NCI-H82 treated with DMSO at 0.1 percent for 48 hours (cell line): ENCODE results near the gene ANKUB1.
"Not testable (repeated sequence)": the region's sequence is repeated elsewhere in the genome, so short reads cannot be mapped to it uniquely, and the experiment has no call there.

Experiments
- DNase-seq: peaks from one replicate; lab custom pipeline; 2025; ENCODE audit not compliant: unreplicated experiment; lab: John Stamatoyannopoulos, UW

ANKUB1 gene, protein sequence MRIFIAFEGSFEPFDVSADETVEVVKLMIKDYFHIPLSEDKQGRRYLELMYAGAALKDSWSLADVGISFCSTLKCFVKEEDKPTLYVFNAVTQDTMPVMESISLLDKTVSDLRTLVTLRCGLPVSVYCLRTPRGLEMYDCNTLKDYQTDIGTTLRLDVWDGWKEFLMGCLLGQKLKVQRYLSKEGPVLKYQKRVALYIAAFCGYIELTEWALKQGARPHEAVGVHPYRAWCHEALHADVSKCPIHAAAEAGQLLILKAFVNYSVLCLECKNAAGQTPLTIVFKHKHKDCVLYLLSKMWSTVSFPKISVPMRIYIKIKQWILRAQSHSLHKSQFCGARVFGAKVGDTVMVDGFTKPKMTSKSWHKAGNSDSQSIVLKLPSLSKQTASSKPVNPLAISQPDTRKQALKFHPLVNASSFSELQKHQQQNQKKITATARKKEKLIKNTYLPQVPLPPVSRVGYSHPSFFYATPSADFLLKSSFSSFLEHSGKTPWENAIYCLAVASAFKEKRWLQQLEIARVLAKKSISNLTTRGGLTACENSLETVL

DNA sequence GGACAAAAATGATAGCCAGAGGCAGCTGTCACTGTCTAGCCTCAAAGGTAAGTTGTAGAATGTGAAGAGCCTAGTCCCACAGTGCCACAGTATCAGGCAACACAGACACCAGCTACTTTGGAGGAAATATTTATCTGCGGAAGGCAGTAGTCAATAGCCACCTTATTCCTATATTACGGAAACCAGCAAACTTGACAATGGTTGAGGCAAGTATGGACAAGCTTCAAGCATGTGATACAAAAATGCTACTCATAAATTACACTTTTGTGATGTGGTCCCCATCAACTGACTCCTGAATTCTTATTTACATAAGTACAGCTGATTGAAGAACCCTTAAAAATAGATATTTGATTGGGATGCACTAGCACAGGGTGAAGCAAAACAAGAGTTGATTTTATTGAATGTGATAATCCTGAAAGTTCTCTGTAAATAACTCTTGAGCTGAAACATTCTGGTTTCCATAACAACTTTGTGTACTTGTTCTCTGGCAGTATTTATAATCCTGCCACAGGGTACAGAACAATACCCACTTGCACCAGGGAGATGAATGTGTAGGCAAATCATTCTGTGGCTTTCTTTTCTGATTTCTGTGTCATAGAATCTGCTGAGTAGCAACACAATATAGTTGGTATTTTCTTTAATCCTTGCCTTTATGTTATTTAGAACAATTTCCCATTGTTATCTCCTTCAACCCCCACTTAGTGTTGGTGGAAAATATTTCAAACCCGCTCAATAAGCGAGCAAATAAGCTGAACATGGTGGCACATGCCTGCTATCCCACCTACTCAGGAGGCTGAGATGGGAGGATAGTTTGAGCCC lies at the start of gene ANKUB1:
ANKUB1 (minus strand) TSS at position 103 of the 819 bp plus-strand sequence. CDS start 188 bp downstream, outside the sequence.
- no peak for DNase-seq

GRCh38 chr3:149839896-149840295 lies 47.5 kb upstream of the ANKUB1 start:
- DNase-seq, result no peak

- not testable (repeated sequence) for DNase-seq
Measured at GRCh38 chr3:149839469-149839868, 47.1 kb upstream of the ANKUB1 start.

- DNase-seq, result not testable (repeated sequence)
Measured at GRCh38 chr3:149838491-149838890, 46.1 kb upstream of the ANKUB1 start.

DNA sequence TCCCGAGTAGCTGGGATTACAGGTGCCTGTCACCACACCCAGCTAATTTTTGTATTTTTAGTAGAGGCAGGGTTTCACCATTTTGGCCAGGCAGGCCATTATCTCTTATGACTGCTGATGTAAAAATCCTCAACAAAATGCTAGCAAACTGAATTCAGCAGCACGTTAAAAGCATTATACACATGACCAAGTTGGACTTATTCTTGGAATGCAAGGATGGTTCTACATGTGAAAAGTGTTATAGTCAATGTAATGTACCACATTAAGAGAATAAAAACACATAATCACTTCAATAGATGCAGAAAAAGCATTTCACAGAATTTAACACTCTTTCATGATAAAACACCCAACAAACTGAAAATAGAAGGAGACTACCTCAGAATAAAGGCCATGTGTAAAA lies 40.9 kb upstream of the ANKUB1 start:
- no peak for DNase-seq

GRCh38 chr3:149832086-149832485 lies 39.7 kb upstream of the ANKUB1 start:
- DNase-seq, result no peak

DNA sequence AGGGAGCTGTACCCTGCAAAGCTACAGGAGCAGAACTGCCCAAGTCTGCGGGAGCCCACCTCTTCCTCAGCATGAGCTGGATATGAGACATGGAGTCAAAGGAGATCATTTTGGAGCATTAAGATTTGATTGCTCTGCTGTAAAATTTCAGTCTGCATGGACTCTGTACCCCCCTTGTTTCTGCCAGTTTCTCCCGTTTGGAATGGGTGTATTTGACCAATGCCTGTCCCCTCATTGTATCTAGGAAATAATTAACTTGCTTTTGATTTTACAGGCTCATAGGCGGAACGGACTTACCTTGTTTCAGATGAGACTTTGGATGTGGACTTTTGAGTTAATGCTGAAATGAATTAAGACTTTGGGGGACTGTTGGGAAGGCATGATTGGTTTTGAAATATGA lies 39.0 kb upstream of the ANKUB1 start:
- DNase-seq, result no peak

DNA sequence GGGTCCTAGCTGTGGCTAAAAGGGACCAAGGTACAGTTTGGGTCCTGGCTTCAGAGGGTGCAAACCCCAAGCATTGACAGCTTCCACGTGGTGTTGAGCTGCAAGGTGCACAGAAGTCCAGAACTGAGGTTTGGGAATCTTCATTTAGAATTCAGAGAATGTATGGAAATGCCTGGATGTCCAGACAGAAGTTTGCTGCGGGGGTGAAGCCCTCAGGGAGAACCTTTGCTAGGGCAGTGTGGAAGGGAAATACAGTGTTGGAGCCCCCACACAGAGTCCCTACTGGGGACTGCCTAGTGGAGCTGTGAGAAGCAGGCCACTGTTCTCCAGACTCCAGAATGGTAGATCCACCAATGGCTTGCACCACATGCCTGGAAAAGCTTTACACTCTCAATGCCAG lies 38.5 kb upstream of the ANKUB1 start:
- DNase-seq, result no peak

GRCh38 chr3:149829631-149830030 lies 37.3 kb upstream of the ANKUB1 start:
- DNase-seq, result not testable (repeated sequence)

- DNase-seq, result no peak
Measured at GRCh38 chr3:149828390-149828789, 36.0 kb upstream of the ANKUB1 start.

DNA sequence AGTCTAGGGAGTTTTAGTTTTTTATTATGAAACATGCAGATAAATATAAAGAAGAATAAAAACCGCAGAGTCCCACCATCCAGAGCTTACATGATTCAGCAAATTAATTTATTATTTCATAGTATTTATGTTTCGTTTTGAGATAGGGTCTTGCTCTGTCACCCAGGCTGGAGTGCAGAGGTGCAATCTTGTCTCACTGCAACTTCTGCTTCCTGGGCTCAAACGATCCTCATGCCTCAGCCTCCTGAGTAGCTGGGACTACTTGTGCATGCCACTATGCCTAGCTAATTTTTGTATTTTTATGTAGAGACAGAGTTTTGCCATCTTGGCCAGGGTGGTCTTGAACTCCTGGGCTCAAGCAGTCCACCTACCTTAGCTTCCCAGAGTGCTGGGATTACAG lies 34.3 kb upstream of the ANKUB1 start:
- no peak for DNase-seq

DNA sequence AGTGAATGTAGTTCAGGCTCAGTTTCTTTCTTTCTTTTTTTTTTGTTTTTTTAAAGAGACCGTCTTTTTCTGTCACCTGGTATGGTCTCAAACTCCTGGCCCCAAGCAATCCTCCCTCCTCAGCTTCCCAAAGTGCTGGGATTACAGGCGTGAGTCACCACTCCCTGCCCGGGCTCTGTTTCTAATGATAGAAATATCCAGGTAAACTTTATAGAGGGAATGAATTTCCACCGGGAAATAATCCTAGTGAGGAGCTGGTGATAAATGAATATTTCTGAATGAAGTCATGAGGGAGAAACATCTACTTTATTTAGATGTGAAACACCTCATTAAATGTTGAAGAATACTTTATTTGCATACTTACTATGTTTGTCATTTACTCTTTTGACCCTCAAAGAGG lies 27.8 kb upstream of the ANKUB1 start:
- no peak for DNase-seq

GRCh38 chr3:149819432-149819831 lies 27.1 kb upstream of the ANKUB1 start:
- DNase-seq, result no peak

- no peak for DNase-seq
Measured at GRCh38 chr3:149816986-149817385, 24.6 kb upstream of the ANKUB1 start.

DNA sequence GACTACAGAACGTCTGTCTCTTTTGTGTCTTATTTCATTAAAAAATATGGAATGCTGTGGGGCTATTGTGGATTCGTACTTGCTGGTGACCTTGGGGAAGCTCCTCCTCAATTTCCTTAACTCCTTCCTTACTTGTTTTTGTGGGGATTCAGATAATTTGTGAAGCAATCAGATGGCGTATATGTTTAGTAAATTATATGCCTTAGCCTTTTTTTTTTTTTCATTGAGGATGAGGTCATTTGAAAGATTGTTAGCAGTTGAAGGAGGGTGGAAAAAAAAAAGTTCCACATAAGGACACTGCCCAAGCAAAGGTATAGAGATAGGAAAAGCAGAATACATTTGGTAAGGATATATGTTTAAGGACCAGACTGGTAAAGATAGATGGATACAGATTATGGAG lies 24.0 kb upstream of the ANKUB1 start:
- no peak for DNase-seq

GRCh38 chr3:149815728-149816127 lies 23.4 kb upstream of the ANKUB1 start:
- no peak for DNase-seq

GRCh38 chr3:149815321-149815720 lies 23.0 kb upstream of the ANKUB1 start:
- DNase-seq, result no peak

- no peak for DNase-seq
Measured at GRCh38 chr3:149813367-149814281, 21.3 kb upstream of the ANKUB1 start.

GRCh38 chr3:149812606-149813366 lies 20.4 kb upstream of the ANKUB1 start, which contains the start of gene RNF13:
RNF13 (plus strand) TSS chr3:149813215; CDS start chr3:149846027, 32,812 bp downstream.
- peak; percentile 89 for DNase-seq

DNA sequence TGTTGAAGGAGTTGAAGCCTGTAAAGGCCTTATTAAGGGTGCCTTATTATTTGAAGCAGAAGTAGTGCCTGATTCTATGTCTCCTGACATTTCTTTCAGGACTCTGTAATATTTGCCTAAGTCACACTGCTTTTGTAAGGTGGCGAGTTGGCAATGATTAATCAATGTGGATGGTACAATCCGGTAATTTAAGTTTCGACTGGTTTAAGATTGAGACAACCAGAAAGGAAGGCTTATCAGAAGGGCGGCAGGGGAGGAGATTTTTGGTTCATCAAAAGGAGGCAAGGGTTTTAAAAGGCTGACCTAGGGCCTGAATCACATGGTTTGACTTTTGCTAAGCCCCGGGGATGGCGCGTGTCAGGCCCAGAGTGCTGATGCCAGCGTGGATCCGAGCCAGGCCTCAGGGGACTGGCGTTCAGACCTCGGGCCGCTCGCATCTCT lies 19.8 kb upstream of the ANKUB1 start:
- no peak for DNase-seq
